DOHH2 (cell line): ENCODE results near the gene FBN3.

Experiments used
- EZH2phosphoT487 ChIP-seq: fragments of 200-600 bp; sonication (generic); IDR thresholded peaks from 2 replicates; pipeline ENCODE4 v1.6.1; 2017; ENCODE audit warnings: borderline replicate concordance, mild to moderate bottlenecking, antibody characterized with exemption, low read length, moderate library complexity, mixed read lengths
- TF ChIP-seq, protein P1 (sequence below): fragments of 200-600 bp; sonication (generic); IDR thresholded peaks from one replicate; pipeline ENCODE4 v1.5.1; 2014; ENCODE audit warnings: antibody characterized with exemption, mild to moderate bottlenecking, low read depth, low read length; ENCODE audit not compliant: poor library complexity, severe bottlenecking

DNA sequence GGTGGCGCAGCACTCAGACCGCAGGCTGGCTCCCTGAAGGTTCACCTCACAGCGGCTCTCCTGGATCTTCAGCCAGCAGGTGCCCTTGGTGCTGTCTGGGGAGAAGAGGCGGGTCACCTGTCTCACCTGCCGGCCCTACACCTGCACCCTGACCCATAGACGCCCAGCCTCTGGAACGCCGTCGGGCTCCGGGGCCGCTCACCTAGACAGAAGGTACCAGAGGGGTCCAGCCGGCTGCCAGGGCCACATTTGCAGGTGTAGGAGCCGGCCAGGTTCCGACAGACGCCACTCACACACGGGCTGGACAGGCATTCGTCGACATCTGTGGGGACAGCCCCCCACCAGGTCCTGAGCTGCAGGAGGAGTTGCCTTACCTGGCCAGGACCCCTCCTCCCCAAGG, 22.9 kb downstream of the FBN3 start:
- TF ChIP-seq, protein P1, sequence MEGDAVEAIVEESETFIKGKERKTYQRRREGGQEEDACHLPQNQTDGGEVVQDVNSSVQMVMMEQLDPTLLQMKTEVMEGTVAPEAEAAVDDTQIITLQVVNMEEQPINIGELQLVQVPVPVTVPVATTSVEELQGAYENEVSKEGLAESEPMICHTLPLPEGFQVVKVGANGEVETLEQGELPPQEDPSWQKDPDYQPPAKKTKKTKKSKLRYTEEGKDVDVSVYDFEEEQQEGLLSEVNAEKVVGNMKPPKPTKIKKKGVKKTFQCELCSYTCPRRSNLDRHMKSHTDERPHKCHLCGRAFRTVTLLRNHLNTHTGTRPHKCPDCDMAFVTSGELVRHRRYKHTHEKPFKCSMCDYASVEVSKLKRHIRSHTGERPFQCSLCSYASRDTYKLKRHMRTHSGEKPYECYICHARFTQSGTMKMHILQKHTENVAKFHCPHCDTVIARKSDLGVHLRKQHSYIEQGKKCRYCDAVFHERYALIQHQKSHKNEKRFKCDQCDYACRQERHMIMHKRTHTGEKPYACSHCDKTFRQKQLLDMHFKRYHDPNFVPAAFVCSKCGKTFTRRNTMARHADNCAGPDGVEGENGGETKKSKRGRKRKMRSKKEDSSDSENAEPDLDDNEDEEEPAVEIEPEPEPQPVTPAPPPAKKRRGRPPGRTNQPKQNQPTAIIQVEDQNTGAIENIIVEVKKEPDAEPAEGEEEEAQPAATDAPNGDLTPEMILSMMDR: no peak
- no peak for TF ChIP-seq EZH2phosphoT487
